Measurements from ENCODE around the gene PITPNC1. TPM values are rescaled to one million over a fixed set of nuclear protein-coding genes. Genes with fewer than 3 reads are reported as not detected.

Gene PITPNC1
- total RNA-seq, 6 donors from 2014 or later = 8.5 to 23.3 (median 13.7) TPM

DNA sequence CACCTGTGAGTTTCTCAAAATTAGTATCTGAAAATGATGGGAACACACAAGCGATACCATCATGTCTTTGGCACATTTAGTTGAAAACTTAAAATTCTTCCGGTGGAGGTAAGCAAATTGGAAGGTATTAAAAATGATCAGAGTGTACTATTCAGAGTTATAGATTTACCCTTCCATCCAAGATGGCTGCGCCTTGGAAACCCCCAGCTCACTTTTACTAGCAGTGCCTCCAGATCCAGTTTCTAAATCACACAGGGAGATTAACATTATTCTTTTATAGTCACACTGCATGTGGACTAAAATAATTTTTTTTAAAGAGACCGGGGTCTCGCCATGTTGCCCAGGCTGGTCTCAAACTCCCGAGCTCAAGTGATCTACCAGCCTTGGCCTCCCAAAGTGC, 15.0 kb downstream of the PITPNC1 start:
- Histone ChIP-seq H3K4me3 (no peak overlapping the region), H3K36me3 (no peaks in the 10 kb centered on the region), H3K4me1 (peaks cover 9 to 17% (median 14%) of the 10 kb centered on the region in 4 donors), H3K9me3 (no peaks in the 10 kb centered on the region), H3K27me3 (no peaks in the 10 kb centered on the region), H3K27ac (no peak overlapping the region)
- WGBS, 2 donors = 96% methylated on average over 6 of the region's 6 CpGs
- DNase-seq (no peak), ATAC-seq (ENCODE audit: low FRiP score in 2 of 2) (no peak)
- TF ChIP-seq POLR2AphosphoS5 (IDR thresholded peaks at IDR 0.05) (no peak), EP300 (IDR thresholded peaks at IDR 0.05) (no peak), POLR2A (IDR thresholded peaks at IDR 0.05) (no peak)
- TF ChIP-seq, protein P1, sequence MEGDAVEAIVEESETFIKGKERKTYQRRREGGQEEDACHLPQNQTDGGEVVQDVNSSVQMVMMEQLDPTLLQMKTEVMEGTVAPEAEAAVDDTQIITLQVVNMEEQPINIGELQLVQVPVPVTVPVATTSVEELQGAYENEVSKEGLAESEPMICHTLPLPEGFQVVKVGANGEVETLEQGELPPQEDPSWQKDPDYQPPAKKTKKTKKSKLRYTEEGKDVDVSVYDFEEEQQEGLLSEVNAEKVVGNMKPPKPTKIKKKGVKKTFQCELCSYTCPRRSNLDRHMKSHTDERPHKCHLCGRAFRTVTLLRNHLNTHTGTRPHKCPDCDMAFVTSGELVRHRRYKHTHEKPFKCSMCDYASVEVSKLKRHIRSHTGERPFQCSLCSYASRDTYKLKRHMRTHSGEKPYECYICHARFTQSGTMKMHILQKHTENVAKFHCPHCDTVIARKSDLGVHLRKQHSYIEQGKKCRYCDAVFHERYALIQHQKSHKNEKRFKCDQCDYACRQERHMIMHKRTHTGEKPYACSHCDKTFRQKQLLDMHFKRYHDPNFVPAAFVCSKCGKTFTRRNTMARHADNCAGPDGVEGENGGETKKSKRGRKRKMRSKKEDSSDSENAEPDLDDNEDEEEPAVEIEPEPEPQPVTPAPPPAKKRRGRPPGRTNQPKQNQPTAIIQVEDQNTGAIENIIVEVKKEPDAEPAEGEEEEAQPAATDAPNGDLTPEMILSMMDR (IDR thresholded peaks at IDR 0.05) = no peak

DNA sequence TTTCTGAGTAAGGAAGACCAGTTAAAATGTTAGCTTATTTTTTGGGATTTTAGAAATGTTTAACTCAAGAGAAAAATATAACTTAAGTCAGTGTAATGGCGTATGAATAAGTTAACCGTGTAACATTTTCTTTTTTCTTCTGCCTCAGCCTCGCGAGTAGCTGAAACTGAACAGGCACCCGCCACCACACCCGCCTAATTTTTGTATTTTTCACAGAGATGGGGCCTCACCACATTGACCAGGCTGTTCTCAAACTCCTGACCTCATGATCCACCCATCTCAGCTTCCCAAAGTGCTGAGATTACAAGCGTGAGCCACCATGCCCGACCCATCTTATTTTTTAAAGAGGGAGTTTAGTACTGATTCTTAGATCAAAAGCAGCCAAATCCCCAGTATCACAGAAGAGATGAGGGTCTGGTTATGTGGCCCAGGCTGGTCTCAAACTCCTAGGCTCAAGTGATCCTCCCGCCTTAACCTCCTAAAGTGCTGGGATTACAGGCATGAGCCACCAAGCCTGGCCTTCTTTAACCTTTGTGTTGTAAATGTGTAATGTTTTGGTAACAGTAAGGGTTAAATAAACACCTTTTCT, 16.8 kb downstream of the PITPNC1 start:
- ATAC-seq (ENCODE audit: low FRiP score in 2 of 2) (no peak), DNase-seq (no peak)
- no peak overlapping the region for H3K4me3 ChIP-seq
- no peaks in the 10 kb centered on the region for H3K9me3 ChIP-seq
- H3K36me3 ChIP-seq = no peaks in the 10 kb centered on the region
- peaks cover 9 to 17% (median 14%) of the 10 kb centered on the region in 4 donors for H3K4me1 ChIP-seq
- 93 to 95% methylated on average over 9 of the region's 9 CpGs for WGBS, 2 donors
- TF ChIP-seq POLR2AphosphoS5 (IDR thresholded peaks at IDR 0.05) (no peak), EP300 (IDR thresholded peaks at IDR 0.05) (no peak), POLR2A (IDR thresholded peaks at IDR 0.05) (no peak)
- TF ChIP-seq, protein P1 (IDR thresholded peaks at IDR 0.05) = no peak
- H3K27me3 ChIP-seq = no peaks in the 10 kb centered on the region
- no peak overlapping the region for H3K27ac ChIP-seq

DNA sequence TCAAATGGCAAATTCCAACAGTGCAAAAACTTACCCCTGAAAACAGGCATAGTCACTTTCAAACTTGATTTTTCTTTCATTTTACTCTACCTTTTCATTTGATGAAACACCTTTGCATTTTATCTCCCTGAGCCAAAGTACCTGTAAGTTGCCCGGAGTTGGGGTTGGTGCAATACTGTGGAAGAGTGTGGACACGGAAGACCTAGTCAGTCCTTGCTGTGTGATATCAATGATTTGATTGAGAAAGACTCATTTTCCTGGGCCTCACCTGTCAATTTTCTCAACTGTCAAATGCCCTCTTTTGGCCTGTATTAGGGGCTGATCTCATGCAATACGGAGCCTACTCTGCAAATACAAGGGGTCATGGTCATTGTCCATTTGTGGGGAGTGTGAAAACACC, 22.6 kb downstream of the PITPNC1 start:
- Histone ChIP-seq H3K4me1 (peaks cover 4 to 14% (median 8%) of the 10 kb centered on the region in 4 donors), H3K9me3 (no peaks in the 10 kb centered on the region), H3K27ac (no peak overlapping the region), H3K4me3 (no peak overlapping the region), H3K27me3 (no peaks in the 10 kb centered on the region), H3K36me3 (no peaks in the 10 kb centered on the region)
- TF ChIP-seq POLR2A (IDR thresholded peaks at IDR 0.05) (no peak), POLR2AphosphoS5 (IDR thresholded peaks at IDR 0.05) (no peak)
- TF ChIP-seq, protein P1 (IDR thresholded peaks at IDR 0.05) = no peak
- 86 to 91% methylated on average over 3 of the region's 3 CpGs for WGBS, 2 donors
- DNase-seq = no peak
- no peak for ATAC-seq (ENCODE audit: low FRiP score in 2 of 2)

DNA sequence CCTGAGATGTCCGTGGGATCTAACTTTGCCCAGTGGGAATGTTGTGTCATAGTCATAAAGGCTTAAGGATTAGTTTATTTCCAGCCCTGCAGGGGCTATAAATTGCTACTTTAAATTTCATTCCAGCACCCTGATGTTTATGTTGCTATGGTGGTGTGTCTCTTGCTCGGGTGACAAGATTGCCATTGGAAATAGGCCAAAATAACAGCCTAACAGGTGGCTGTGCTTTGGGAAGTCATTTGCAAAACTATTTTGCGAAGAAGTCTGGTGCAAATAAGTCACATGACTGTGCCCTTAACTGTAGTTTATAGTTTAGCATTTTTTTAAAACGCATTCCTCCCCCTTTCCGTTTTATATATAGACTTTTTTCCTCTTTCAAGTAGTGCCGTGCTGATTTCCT, 23.1 kb downstream of the PITPNC1 start:
- 24 to 25% methylated on average over 6 of the region's 6 CpGs for WGBS, 2 donors
- Histone ChIP-seq H3K9me3 (no peaks in the 10 kb centered on the region), H3K4me1 (peaks cover 4 to 14% (median 8%) of the 10 kb centered on the region in 4 donors), H3K27ac (no peak overlapping the region), H3K27me3 (no peaks in the 10 kb centered on the region), H3K36me3 (no peaks in the 10 kb centered on the region), H3K4me3 (no peak overlapping the region)
- ATAC-seq (ENCODE audit: low FRiP score in 2 of 2) (no peak), DNase-seq (no peak)
- TF ChIP-seq POLR2AphosphoS5 (IDR thresholded peaks at IDR 0.05) (no peak), POLR2A (IDR thresholded peaks at IDR 0.05) (no peak), EP300 (IDR thresholded peaks at IDR 0.05) (no peak)
- TF ChIP-seq, protein P1 (IDR thresholded peaks at IDR 0.05) = no peak

DNA sequence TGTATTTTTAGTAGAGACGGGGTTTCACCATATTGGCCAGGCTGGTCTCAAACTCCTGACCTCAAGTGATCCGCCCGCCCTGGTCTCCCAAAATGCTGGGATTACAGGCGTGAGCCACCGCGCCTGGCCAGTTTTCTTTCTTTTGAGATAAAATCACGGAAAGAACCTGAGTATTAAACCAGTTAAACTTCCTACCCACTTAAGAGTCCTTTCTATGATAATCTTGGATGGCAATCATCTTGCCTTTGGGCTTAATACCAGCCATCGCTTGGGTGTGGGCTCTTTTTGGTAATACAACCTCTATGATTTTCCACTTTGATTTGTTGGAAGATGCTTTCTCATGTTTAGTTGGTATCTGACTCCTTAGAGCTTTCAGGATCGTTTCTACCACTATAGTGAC, 24.0 kb downstream of the PITPNC1 start:
- Histone ChIP-seq H3K9me3 (no peaks in the 10 kb centered on the region), H3K36me3 (no peaks in the 10 kb centered on the region), H3K4me3 (no peak overlapping the region), H3K27me3 (no peaks in the 10 kb centered on the region), H3K27ac (peak overlapping the region in 2 of 4 donors; percentile 53 to 54), H3K4me1 (peaks cover 4 to 14% (median 8%) of the 10 kb centered on the region in 4 donors)
- WGBS, 2 donors = 91 to 95% methylated on average over 9 of the region's 9 CpGs
- TF ChIP-seq POLR2A (IDR thresholded peaks at IDR 0.05) (no peak), POLR2AphosphoS5 (IDR thresholded peaks at IDR 0.05) (no peak), EP300 (IDR thresholded peaks at IDR 0.05) (no peak)
- TF ChIP-seq, protein P1 (IDR thresholded peaks at IDR 0.05) = no peak
- ATAC-seq (ENCODE audit: low FRiP score in 2 of 2) (no peak), DNase-seq (no peak)

Measured in upper lobe of left lung (tissue), 6 donors.